RPMI7951 (cell line): ENCODE measurements around the gene ZNF525. TPM values are rescaled to one million over a fixed set of nuclear protein-coding genes. Genes with fewer than 3 reads are reported as not detected.
"Not testable (repeated sequence)": the region's sequence is repeated elsewhere in the genome, so short reads cannot be mapped to it uniquely, and the experiment has no call there.

Experiments used
- DNase-seq: peaks from one replicate; pipeline ENCODE4 v3.0.0-alpha.2; 2012; ENCODE audit warnings: low read depth
- total RNA-seq: library from RNA; depleted of rRNA; stranded (reverse); fragments of >200 nt; shearing (Covaris generic); gene quantifications from 2 replicates; pipeline ENCODE4 v1.2.3, GENCODE V29; 2014; rRNA removed

ZNF525 gene
- 6.4 and 11.5 TPM in 2 replicates for total RNA-seq

DNA sequence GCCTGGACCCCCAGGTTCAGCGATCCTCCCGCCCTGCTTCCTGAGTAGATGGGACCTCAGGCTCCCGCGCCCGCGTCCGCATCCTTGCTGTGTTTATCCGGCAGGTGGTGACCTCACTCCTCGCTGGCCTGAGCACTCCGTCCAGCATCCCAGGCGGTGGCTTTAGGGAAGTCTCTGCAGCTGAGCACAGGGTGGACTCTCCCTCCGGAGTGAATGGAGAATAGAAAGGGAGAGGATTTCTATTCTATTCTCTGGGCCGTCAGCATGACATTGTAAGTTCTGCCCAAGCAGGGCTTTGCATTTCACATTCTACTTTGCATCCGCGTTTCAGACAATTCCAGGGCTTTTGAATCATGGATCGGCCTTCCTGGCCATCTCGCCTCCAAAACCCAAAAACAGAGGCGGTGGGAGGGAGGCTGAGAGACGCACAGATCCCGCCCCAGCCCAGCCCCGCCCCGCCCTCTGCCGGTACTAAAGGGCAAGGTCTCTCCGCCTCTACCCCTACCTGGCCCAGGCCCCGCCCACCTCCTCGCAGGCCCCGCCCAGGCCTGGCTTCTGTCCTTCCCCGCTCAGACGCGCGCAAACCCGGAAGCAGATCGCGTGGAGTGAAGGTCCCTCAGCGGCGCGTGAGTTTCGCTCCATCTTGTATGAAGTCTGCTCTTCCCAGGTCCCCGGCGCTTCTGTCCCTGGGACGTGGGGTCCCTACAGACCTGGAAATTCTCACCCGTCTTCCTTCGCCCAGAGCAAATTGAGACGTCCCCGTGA is at the start of gene ZNF525:
ZNF525 (plus strand) TSS at position 572 of the 765 bp plus-strand sequence. CDS start 6,577 bp downstream, outside the sequence.
- peak; percentile 77 for DNase-seq

DNA sequence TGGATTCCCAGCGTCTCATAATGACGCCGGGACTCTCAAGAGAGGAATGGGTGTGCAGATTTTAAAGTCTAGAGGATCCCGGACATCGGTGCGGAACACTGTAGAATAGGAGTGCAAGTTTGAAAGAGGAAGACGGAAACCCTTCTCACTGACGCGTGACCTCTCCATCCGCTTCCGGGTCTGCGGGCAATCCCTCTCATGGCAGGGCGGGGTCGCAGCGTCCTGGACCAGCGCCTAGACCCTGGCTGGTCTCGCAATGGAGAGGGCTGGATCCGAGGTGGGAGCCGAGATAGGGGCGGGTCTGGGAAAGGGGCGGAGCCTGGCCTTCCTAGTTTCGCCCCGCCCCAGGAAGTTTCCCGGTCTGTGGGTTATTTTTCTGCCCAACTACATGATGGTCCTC is 36.5 kb upstream of the ZNF525 start:
- DNase-seq = peak; percentile 77

DNA sequence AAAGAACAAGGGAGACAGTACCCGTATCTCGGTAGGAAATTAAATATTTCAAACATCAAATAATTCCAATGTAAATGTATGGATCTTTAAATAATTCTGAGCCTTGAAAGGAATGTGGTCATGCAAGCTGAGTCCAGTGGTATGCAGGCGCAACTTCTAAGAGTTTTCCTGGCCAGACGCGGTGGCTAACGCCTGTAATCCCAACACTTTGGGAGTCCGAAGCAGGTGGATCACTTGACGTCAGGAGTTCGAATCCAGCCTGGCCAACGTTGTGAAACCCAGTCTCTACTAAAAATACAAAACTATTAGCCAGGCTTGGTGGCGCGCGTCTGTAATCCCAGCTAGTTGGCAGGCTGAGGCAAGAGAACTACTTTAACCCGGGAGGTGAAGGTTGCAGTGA is 33.0 kb upstream of the ZNF525 start:
- no peak for DNase-seq

DNA sequence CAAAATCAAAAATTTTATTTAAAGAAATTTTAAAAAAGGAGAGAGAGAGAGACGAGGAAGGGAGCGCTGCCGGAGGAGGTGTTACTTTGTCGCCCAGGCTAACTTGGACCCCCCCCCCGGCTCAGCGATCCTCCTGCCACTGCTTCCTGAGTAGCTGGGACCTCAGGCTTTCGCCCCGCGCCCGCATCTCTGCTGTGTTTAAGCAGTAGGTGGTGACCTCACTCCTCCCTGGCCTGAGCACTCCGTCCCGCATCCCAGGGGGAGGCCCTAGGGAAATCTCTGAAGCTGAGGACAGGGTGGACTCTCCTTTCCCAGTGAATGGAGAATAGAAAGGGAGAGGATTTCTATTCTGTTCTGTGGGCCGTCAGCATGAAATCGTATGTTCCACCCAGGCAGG is 32.4 kb upstream of the ZNF525 start:
- no peak for DNase-seq

DNA sequence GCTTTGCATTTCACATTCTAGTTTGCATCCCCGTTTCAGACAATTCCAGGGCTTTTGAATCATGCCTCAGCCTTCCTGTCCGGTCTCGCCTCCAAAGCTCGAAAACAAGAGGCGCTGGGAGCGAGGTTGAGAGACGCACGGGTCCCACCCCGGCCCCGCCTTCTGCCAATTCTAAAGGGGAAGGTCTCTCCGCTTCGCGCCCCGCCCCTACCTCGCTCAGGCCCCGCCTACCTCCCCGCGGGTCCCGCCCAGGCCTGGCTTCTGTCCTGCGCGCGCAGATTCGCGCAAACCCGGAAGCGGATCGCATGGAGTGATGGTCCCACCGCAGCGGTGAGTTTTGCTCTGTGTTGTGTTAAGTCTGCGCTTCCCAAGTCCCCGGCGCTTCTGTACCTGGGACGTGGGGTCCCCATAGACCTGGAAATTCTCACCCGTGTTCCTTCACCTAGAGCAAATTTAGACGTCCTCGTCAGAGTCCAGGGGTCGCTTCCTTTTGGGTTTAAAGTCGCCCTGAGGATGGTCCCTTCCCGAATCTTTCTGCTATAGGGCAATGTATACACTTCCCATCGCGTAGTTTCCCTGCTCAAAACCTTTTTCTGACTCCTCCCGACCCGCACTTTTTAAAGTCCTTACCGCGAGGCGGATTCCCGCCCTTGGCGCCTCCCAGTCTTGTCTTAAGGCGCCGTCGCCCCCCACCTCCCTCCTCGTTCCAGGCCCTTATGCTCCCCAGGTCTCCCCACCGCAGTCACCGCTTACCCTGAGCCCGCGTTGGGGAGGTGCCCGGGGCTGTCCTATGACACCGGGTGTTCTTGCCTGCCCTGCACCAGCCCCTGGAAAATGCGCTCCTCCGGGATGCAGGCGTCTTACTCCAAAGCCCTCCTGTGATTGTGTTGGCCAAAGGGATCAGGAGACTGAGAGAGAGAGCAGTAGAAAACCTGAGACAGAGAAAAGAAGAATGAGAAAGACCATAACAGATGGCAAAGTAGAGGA is 31.7 kb upstream of the ZNF525 start, which contains the start of gene ZNF845:
ZNF845 (plus strand) TSS at position 287 of the 987 bp plus-strand sequence. CDS start 7,559 bp downstream, outside the sequence.
- peak; percentile 93 for DNase-seq

DNA sequence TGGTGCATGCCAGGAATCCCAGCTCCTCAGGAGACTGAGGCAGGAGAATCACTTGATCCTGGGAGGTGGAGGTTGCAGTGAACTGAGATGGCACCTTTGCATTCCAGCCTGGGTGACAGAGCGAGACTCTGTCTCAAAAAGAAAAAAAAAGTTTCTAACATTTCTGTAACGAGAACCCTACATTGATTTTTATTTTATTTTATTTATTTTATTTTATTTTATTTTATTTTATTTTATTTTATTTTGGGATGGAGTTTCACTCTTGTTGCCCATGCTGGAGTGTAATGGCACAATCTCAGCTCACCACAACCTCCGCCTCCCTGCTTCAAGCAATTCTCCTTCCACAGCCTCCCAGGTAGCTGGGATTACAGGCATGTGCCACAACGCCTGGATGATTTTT is 21.1 kb upstream of the ZNF525 start:
- DNase-seq = not testable (repeated sequence)

DNA sequence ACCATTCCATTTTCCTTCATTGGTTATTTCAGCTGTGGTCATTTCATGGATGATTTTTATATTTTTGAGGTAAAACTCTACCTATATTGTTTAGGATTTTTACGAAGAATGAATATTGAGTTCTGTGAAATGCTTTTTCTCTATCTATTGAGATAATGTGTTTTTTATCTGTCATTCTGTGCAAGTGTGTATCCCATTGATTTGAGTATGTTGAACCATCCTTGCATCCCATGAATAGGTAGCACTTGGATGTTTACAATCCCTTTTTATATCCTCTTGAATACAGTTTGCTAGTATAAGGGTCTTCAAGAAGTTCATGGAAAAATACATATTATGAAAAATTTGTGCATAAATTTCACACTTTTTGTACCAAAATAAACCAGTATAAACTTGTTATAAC is 9.8 kb upstream of the ZNF525 start:
- no peak for DNase-seq

DNA sequence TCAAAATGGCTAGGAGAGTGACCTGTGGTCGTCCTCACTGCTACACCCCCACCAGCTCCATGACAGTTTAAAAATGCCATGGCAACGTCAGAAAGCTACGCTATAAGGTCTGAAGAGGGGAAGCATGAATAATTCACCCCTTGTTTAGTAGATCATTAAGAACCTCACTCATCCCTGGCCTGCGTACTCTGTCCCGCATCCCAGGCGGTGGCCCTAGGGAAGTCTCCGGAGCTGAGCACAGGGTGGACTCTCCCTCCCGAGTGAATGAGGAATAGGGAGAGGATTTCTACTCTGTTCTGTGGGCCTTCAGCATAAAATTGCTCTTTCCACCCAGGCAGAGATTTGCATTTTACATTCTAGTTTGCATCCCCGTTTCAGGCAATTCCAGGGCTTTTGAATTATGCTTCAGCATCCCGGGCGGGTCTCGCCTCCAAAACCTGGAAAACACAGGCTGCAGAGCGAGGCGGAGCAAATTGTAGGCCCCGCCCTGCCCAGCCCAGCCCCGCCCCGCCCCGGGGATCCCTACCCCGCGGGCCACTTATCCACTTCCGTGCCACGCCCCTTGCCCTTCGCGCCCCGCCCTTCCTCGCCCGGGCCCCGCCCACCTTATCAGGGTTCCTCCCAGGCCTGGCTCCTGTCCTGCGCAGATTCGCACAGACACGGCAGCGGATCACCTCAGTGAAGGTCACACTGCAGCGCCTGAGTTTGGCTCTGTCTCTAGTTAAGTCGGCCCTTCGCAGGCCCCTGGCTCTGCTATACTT is 7.5 kb upstream of the ZNF525 start:
- no peak for DNase-seq

DNA sequence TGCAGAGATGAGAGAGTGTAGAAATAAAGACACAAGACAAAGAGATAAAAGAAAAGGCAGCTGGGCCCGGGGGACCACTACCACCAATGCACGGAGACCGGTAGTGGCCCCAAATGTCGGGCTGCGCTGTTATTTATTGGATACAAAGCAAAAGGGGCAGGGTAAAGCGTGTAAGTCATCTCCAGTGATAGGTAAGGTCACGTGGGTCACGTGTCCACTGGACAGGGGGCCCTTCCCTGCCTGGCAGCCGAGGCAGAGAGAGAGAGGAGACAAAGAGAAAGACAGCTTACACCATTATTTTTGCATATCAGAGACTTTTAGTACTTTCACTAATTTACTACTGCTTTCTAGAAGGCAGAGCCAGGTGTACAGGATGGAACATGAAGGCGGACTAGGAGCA is 5.4 kb upstream of the ZNF525 start:
- DNase-seq = not testable (repeated sequence)

DNA sequence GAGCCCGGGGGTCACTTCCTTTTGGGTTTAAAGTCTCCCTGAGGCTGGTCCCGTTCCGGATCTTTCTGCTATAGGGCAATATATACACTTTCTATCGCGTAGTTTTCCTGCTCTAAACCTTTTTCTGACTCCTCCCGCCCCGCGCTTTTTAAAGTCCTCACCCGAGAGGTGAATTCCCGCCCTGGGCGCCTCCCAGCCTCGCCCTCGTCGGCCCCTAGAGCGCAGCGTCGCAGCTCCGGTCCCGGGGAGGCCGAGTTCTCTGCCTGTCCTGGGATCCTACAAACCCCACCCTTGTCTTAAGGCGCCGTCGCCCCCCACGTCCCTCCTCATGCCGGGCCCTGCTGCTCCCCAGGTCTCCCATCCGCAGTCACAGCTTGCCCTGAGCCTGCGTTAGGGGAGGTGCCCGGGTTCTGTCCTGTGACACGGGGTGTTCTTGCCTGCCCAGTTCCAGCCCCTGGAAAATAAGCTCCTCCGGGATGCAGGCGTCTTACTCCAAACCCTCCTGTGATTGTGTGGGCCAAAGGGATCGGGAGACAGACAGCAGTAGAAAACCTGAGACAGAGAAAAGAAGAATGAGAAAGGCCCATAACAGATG is 491 bp downstream of the ZNF525 start:
- DNase-seq = peak; percentile 32

DNA sequence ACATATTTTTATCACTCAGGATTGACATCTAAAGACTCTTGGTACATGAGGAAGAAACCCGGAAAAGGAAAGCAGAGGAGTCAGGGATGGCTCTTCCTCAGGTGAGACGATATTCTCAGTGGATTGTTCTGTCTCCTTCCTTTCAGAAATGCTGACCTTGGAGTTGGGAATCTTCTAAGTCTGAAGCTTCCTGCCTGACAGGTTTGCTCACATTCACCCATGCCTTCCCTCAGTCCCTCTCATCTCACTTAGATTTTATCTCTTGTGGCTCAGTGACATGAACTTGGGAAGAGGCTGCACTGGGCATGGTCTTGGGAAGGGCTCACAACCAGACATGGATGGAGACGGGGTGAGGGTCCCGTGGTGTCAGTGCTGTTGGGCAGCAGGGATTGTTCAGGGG is 6.7 kb downstream of the ZNF525 start:
- DNase-seq = no peak

DNA sequence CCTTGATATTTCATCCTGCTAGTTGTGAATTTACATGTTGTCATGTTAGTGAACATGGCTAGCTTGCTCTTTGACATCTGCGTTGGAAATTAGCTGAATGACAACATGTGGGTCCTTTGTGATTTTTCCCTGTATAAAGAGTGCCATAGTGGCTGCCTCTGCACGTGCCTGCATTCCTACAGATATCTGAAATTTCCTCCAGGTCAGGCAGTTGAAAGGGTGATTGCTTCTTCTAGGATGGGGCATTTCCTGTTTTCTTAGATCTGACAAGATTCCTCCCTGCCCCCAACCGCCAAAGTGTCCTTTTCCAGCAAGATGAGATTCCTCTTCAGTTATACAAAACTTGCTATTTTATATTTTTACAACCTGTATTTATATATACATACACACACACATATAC is 8.8 kb downstream of the ZNF525 start:
- DNase-seq = no peak

DNA sequence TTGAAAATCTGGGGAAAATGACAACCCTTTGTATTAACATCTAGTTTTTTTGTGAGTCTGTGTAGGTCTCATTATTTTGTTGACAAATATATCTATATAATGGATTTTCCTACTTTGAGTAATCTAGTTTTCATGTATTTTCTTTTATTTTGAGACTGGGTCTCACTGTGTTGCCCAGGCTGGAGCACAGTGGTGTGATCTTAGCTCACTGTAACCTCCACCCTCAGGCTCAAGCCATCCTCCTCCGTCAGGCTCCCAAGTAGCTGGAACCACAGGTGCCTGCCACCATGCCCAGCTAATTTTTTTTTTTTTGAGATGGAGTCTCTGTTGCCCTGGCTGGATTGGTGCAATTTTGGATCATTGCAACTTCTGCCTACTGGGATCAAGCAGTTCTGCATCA is 9.2 kb downstream of the ZNF525 start:
- no peak for DNase-seq

DNA sequence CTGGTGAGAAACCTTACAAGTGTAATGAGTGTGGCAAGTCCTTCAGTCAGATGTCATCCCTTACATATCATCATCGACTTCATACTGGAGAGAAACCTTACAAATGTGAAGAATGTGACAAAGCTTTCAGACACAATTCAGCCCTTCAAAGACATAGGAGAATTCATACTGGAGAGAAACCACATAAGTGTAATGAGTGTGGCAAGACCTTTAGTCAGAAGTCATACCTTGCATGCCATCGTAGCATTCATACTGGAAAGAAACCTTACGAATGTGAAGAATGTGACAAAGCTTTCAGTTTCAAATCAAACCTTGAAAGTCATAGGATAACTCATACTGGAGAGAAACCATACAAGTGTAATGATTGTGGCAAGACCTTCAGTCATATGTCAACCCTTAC is 15.9 kb downstream of the ZNF525 start:
- DNase-seq = no peak

DNA sequence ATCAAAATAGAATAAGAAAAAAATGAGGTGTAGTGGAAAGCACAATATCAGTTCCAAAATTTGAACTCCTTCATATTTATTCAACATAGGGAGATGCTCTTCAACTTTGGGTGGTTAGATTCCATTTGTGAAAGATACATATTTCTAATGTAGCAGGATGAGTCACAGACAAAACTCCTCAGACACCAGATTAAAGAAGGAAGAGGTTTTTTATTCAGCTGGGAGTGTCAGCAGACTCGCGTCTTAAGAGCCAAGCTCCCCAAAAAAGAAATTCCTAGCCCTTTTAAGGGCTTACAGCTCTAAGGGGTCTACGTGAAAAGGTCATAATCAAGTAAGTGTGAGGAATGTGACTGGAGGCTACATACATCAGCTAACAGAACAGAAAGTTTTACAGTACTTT is 22.7 kb downstream of the ZNF525 start:
- DNase-seq = no peak

DNA sequence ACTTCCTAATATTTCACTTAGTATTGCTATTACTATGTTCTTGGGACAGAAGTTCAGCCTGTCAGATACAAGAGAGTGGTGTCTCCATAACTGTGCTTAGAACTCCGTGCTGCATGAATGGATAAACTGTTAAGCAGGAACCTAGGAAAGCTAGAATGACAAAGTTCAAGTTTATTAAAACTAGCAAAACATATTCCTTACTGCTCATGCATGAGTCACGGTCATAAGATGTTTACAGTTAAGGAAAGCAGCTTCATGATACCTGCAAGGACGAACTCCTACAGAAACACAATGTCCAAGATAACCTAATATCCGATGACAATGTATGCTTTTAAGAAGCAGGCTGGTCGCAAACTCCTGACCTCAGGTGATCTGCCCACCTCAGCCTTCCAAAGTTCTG is 23.4 kb downstream of the ZNF525 start:
- DNase-seq = no peak

DNA sequence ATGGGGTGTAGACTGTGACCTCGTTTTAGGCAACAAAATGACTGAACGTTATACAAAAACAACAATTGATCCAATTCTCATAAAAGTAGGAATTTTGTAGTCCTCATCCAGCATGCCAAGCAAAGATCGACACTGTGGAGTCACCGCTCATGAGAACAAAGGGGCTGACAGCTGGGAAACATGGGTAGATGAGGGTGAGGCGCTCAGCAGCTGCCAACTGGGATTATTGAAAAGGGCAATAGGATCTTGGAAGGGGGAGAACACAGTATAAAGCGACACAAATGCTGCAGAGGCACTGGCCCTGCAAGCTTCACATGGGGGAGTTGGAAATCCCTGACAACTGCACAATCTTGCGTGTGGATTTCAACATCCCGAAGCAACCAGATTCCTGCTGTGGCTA is 24.1 kb downstream of the ZNF525 start:
- DNase-seq = no peak

DNA sequence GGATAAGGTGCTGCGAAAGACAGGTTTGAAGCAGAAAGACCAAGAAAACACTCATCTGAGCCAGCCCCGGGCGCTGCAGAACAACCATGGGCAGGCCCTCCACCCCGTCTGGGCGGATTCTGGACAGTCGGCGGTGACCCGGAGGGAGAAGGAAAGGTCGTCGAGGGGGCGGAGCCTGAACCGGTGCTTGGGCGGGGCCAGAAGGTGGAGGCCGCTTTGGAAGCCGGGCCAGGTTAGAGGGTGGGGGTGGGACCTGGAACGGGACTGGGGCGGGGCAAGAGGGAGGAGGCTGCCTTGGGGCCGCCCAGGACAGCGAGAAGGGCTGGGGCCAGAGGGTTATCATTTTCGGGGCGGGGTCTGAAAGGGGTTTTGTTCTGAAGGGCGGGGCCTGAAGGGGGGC is 24.5 kb downstream of the ZNF525 start:
- no peak for DNase-seq

DNA sequence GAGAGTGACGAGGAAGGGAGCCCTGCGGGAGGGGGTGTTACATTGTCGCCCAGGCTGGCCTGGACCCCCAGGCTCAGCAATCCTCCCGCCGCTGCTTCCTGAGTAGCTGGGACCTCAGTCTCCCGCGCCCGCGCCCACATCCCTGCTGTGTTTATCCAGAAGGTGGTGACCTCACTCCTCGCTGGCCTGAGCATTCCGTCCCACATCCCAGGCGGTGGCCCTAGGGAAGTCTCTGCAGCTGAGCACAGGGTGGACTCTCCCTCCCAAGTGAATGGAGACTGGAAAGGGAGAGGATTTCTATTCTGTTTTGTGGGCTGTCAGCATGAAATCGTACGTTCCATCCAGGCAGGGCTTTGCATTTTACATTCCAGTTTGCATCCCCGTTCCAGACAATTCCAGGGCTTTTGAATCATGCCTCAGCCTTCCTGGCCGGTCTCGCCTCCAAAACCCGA is 29.0 kb downstream of the ZNF525 start:
- peak; percentile 81 for DNase-seq

DNA sequence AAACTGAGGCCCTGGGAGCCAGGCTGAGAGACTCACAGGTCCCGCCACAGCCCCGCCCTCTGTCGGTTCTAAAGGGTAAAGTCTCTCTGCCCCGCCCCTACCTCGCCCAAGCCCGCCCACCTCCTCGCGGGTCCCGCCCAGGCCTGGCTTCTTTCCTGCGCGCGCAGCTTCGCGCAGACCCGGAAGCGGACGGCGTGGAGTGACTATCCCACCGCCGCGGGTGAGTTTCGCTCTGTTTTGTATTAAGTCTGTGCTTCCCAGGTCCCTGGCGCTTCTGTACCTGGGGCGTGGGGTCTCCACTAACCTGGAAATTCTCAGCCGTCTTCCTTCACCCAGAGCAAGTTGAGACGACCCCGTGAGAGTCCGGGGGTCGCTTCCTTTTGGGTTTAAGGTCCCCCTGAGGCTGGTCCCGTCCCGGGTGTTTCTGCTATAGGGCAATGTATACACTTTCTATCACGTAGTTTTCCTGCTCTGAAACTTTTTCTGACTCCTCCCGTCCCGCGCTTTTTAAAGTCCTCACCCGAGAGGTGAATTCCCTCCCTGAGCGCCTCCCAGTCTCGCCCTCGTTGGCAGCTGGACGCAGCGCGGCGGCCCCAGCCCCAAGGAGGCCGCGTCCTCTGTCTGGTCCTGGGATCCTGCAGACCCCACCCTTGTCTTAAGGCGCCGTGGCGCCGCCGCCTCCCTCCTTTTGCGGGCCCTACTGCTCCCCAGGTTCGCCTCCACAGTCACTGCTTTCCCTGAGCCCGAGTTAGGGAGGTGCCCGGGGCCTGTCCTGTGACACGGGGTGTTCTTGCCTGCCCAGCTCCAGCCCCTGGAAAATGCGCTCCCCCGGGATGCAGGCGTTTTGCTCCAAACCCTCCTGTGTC is 29.7 kb downstream of the ZNF525 start, which contains the start of gene ZNF765:
ZNF765 (plus strand) TSS at position 176 of the 866 bp plus-strand sequence. CDS start 2,867 bp downstream, outside the sequence.
- peak; percentile 91 for DNase-seq
